ENCODE data around the gene FXYD2.

Gene FXYD2

DNA sequence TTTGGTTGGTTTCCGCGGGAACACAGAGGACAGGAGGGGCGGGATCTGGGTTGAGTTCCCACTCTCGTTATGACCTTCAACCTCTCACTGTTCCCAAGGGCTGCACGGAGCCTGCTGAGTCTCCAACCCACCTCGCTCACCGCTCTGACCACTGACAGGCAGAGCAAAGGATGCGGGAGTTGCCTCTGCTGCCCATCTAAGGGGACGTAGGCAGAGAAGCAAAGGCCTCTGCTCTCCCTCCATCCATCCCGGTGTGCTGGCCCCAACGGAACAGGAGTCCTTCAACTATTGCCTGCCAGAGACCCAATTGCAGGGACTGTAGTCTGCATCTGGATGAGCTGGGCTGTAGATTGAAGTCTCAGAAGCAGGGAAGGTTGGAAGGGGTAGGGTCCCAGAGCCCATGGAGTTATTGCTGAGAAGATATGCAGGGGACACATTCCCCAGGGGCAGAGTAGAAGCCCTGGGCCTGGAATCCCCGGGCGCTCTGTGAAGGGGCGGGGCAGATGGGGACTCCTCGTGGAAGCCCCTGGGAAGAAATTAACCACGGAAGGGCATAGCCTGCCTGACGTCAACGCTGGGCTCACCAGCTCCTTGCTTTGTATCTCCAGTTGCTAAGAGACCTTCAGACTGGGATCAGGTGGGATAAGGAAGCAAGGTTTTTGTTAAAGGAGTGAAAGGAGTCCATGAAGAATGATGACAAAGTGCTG is 12.7 kb upstream of the FXYD2 start:
- no peak for DNase-seq (ENCODE audit: low spot score)
- H3K4me2 ChIP-seq (ENCODE audit: insufficient read depth, low read length, poor library complexity, severe bottlenecking) = no peak overlapping the region
- no peak overlapping the region for H2BK15ac ChIP-seq (ENCODE audit: low read length)
- no peak overlapping the region for H3K18ac ChIP-seq (ENCODE audit: low read length)
- peaks cover 0 to 1% of the 10 kb centered on the region in 2 donors for H3K4me1 ChIP-seq (ENCODE audit: control insufficient read depth in 2 of 2, insufficient read depth in 1 of 2, low read depth in 1 of 2, low read length in 2 of 2)
- H3K9ac ChIP-seq (ENCODE audit: low read depth, low read length, poor library complexity) = no peak overlapping the region
- no peak overlapping the region for H3K4me3 ChIP-seq (ENCODE audit: low read length in 2 of 2)
- no peaks in the 10 kb centered on the region for H3K27me3 ChIP-seq (ENCODE audit: control insufficient read depth in 3 of 3, insufficient read depth in 3 of 3, low read depth in 1 of 3, low read length in 3 of 3)
- H3K4ac ChIP-seq (ENCODE audit: low read length) = no peak overlapping the region
- H2AFZ ChIP-seq (ENCODE audit: low read length) = no peak overlapping the region
- H3K36me3 ChIP-seq (replicated peaks in 1 of 2; ENCODE audit: control insufficient read depth in 2 of 2, insufficient read depth in 2 of 2, low read length in 2 of 2) = peaks cover 11 to 31% of the 10 kb centered on the region in 2 donors
- H3K27ac ChIP-seq (replicated peaks; ENCODE audit: low read length) = no peak overlapping the region
- H4K8ac ChIP-seq (ENCODE audit: low read depth, low read length) = no peak overlapping the region
- no peaks in the 10 kb centered on the region for H3K79me1 ChIP-seq (ENCODE audit: low read depth, low read length)
- no peak overlapping the region for H2AK5ac ChIP-seq (ENCODE audit: low read depth, low read length)
- no peak overlapping the region for H3K23ac ChIP-seq (ENCODE audit: low read depth, low read length, poor library complexity)
- WGBS, 2 donors (ENCODE audit: extremely low coverage in 2 of 2, insufficient read length in 2 of 2, insufficient replicate concordance in 1 of 2) = no CpG with 5 or more reads among the region's 18 CpGs
- H2BK12ac ChIP-seq (ENCODE audit: low read length) = no peak overlapping the region
- no peak overlapping the region for H4K91ac ChIP-seq (ENCODE audit: low read depth, low read length, poor library complexity)
- no peaks in the 10 kb centered on the region for H3K9me3 ChIP-seq (replicated peaks in 1 of 2; ENCODE audit: control insufficient read depth in 2 of 2, insufficient read depth in 1 of 2, low read depth in 1 of 2, low read length in 2 of 2)
- H3K14ac ChIP-seq (ENCODE audit: low read length) = no peak overlapping the region
- no peak overlapping the region for H2BK5ac ChIP-seq (ENCODE audit: low read length)
- H2BK120ac ChIP-seq (ENCODE audit: low read depth, low read length) = no peak overlapping the region

DNA sequence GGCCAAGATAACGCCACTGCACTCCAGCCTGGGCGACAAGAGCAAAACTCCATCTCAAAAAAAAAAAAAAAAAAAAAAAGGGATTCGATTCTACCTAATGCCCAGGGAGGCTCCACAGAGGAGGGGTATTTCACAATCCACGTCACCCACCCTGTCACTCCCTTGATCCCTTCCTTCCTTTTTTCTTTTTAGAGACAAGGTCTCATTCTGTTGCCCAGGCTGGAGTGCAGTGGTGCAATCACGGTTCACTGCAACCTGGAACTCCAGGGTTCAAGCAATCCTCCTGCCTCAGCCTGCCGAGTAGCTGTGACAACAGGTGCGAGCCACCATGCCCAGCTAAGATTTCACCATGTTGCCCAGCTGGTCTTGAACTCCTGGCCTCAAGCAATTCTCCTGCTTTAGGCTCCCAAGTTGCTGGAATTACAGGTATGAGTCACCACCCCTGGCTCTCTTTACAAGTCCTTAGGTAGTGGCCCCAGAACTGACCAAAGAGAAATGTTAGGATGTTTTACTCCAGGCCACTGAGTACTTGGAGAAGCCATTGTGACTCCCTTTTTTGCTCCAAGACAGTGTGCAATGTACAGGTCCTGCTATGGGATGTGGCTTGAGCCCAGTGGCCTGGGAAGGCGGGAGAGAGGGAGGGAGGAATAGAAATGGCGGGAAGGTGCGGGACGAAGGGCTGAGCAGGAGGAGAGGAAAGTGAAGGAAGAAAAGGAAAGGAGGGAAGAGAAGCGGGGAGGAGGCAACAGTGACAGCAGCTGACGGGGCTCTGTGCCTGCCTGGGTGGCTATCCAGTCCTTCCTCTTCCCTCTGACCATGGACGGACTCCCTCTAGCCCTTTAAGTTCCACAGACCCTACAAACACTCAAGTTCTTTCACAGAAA is 11.8 kb upstream of the FXYD2 start:
- DNase-seq (ENCODE audit: low spot score) = no peak
- Histone ChIP-seq H3K79me1 (ENCODE audit: low read depth, low read length) (no peaks in the 10 kb centered on the region), H3K27ac (replicated peaks; ENCODE audit: low read length) (no peak overlapping the region), H3K14ac (ENCODE audit: low read length) (no peak overlapping the region), H3K9me3 (replicated peaks in 1 of 2; ENCODE audit: control insufficient read depth in 2 of 2, insufficient read depth in 1 of 2, low read depth in 1 of 2, low read length in 2 of 2) (no peaks in the 10 kb centered on the region), H4K91ac (ENCODE audit: low read depth, low read length, poor library complexity) (no peak overlapping the region), H2AFZ (ENCODE audit: low read length) (no peak overlapping the region), H3K23ac (ENCODE audit: low read depth, low read length, poor library complexity) (no peak overlapping the region), H3K4me3 (ENCODE audit: low read length in 2 of 2) (no peak overlapping the region), H3K4me2 (ENCODE audit: insufficient read depth, low read length, poor library complexity, severe bottlenecking) (no peak overlapping the region), H4K8ac (ENCODE audit: low read depth, low read length) (no peak overlapping the region), H3K27me3 (ENCODE audit: control insufficient read depth in 3 of 3, insufficient read depth in 3 of 3, low read depth in 1 of 3, low read length in 3 of 3) (no peaks in the 10 kb centered on the region), H2BK5ac (ENCODE audit: low read length) (no peak overlapping the region), H3K36me3 (replicated peaks in 1 of 2; ENCODE audit: control insufficient read depth in 2 of 2, insufficient read depth in 2 of 2, low read length in 2 of 2) (peaks cover 11 to 25% of the 10 kb centered on the region in 2 donors), H2BK15ac (ENCODE audit: low read length) (no peak overlapping the region), H3K4ac (ENCODE audit: low read length) (no peak overlapping the region), H3K18ac (ENCODE audit: low read length) (no peak overlapping the region), H3K4me1 (ENCODE audit: control insufficient read depth in 2 of 2, insufficient read depth in 1 of 2, low read depth in 1 of 2, low read length in 2 of 2) (peaks cover 0 to 4% of the 10 kb centered on the region in 2 donors), H2BK120ac (ENCODE audit: low read depth, low read length) (no peak overlapping the region), H2BK12ac (ENCODE audit: low read length) (no peak overlapping the region), H3K9ac (ENCODE audit: low read depth, low read length, poor library complexity) (no peak overlapping the region), H2AK5ac (ENCODE audit: low read depth, low read length) (no peak overlapping the region)
- WGBS, 2 donors (ENCODE audit: extremely low coverage in 2 of 2, insufficient read length in 2 of 2, insufficient replicate concordance in 1 of 2) = no CpG with 5 or more reads among the region's 14 CpGs

DNA sequence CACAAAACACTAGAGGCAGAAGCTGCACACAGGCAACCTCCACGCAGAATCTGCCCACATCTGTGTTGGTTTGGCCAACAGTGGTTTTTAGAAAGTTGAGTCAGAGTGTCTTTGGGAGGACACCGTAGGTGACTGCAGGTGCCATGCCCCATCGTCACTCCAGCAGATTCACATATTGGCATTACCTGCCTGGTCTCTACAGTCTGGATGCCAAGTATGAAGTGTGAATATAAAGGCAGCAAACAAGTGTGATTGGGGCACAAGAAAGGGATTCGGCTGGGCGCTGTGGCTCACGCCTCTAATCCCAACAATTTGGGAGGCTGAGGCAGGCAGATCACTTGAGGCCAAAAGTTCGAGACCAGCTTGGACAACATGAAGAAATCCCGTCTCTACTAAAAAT is 11.0 kb upstream of the FXYD2 start:
- Histone ChIP-seq H3K9me3 (replicated peaks in 1 of 2; ENCODE audit: control insufficient read depth in 2 of 2, insufficient read depth in 1 of 2, low read depth in 1 of 2, low read length in 2 of 2) (no peaks in the 10 kb centered on the region), H3K14ac (ENCODE audit: low read length) (no peak overlapping the region), H3K4ac (ENCODE audit: low read length) (no peak overlapping the region), H2BK5ac (ENCODE audit: low read length) (no peak overlapping the region), H3K4me2 (ENCODE audit: insufficient read depth, low read length, poor library complexity, severe bottlenecking) (no peak overlapping the region), H4K8ac (ENCODE audit: low read depth, low read length) (no peak overlapping the region), H2BK120ac (ENCODE audit: low read depth, low read length) (no peak overlapping the region), H3K27ac (replicated peaks; ENCODE audit: low read length) (no peak overlapping the region), H3K27me3 (ENCODE audit: control insufficient read depth in 3 of 3, insufficient read depth in 3 of 3, low read depth in 1 of 3, low read length in 3 of 3) (no peaks in the 10 kb centered on the region), H3K9ac (ENCODE audit: low read depth, low read length, poor library complexity) (no peak overlapping the region), H3K4me1 (ENCODE audit: control insufficient read depth in 2 of 2, insufficient read depth in 1 of 2, low read depth in 1 of 2, low read length in 2 of 2) (peaks cover 0 to 9% of the 10 kb centered on the region in 2 donors), H2AFZ (ENCODE audit: low read length) (no peak overlapping the region), H3K79me1 (ENCODE audit: low read depth, low read length) (no peaks in the 10 kb centered on the region), H3K36me3 (replicated peaks in 1 of 2; ENCODE audit: control insufficient read depth in 2 of 2, insufficient read depth in 2 of 2, low read length in 2 of 2) (peaks cover 11 to 21% of the 10 kb centered on the region in 2 donors), H2BK15ac (ENCODE audit: low read length) (no peak overlapping the region), H3K23ac (ENCODE audit: low read depth, low read length, poor library complexity) (no peak overlapping the region), H4K91ac (ENCODE audit: low read depth, low read length, poor library complexity) (no peak overlapping the region), H2BK12ac (ENCODE audit: low read length) (no peak overlapping the region), H3K18ac (ENCODE audit: low read length) (no peak overlapping the region), H2AK5ac (ENCODE audit: low read depth, low read length) (no peak overlapping the region), H3K4me3 (ENCODE audit: low read length in 2 of 2) (no peak overlapping the region)
- no CpG with 5 or more reads among the region's 8 CpGs for WGBS, 2 donors (ENCODE audit: extremely low coverage in 2 of 2, insufficient read length in 2 of 2, insufficient replicate concordance in 1 of 2)
- DNase-seq (ENCODE audit: low spot score) = no peak

DNA sequence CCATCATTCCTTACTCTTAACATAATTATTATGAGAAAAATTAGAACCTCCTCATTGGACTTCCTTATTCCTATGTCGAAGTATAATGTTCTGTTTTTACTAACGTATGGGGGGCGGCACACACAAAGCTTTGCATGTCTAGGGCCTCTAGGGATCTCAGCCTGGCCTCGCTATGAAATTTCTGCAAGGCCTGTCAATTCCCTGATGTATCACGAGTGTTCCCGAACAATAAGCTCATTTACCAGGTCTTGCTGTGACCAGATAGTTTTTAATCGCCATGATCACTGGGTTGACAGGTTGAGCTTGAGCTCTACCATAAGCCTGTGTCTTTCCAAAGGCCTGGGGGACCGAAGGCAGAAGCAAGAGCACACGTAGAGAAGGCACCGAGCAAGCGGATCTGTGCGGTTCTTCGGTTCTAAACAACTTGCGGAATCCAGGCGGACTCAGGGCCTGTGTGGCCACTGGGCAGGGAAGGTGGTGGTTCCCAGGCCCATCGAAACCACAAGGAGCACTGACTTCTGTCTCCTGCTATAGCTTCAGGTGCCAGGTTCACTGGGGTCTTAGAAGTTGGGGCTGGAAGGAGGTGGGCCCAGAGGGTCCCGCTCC is 10.4 kb upstream of the FXYD2 start:
- no peak overlapping the region for H3K27ac ChIP-seq (replicated peaks; ENCODE audit: low read length)
- no peaks in the 10 kb centered on the region for H3K9me3 ChIP-seq (replicated peaks in 1 of 2; ENCODE audit: control insufficient read depth in 2 of 2, insufficient read depth in 1 of 2, low read depth in 1 of 2, low read length in 2 of 2)
- no peak overlapping the region for H2AFZ ChIP-seq (ENCODE audit: low read length)
- H2BK5ac ChIP-seq (ENCODE audit: low read length) = no peak overlapping the region
- no peak overlapping the region for H2BK12ac ChIP-seq (ENCODE audit: low read length)
- peaks cover 9 to 17% of the 10 kb centered on the region in 2 donors for H3K36me3 ChIP-seq (replicated peaks in 1 of 2; ENCODE audit: control insufficient read depth in 2 of 2, insufficient read depth in 2 of 2, low read length in 2 of 2)
- H3K4ac ChIP-seq (ENCODE audit: low read length) = no peak overlapping the region
- DNase-seq (ENCODE audit: low spot score) = no peak
- H3K18ac ChIP-seq (ENCODE audit: low read length) = no peak overlapping the region
- H2BK15ac ChIP-seq (ENCODE audit: low read length) = no peak overlapping the region
- H3K27me3 ChIP-seq (ENCODE audit: control insufficient read depth in 3 of 3, insufficient read depth in 3 of 3, low read depth in 1 of 3, low read length in 3 of 3) = no peaks in the 10 kb centered on the region
- no peak overlapping the region for H3K9ac ChIP-seq (ENCODE audit: low read depth, low read length, poor library complexity)
- no CpG with 5 or more reads among the region's 17 CpGs for WGBS, 2 donors (ENCODE audit: extremely low coverage in 2 of 2, insufficient read length in 2 of 2, insufficient replicate concordance in 1 of 2)
- H3K4me2 ChIP-seq (ENCODE audit: insufficient read depth, low read length, poor library complexity, severe bottlenecking) = no peak overlapping the region
- no peak overlapping the region for H2BK120ac ChIP-seq (ENCODE audit: low read depth, low read length)
- no peak overlapping the region for H2AK5ac ChIP-seq (ENCODE audit: low read depth, low read length)
- no peak overlapping the region for H4K8ac ChIP-seq (ENCODE audit: low read depth, low read length)
- H3K4me1 ChIP-seq (ENCODE audit: control insufficient read depth in 2 of 2, insufficient read depth in 1 of 2, low read depth in 1 of 2, low read length in 2 of 2) = peaks cover 0 to 9% of the 10 kb centered on the region in 2 donors
- H3K79me1 ChIP-seq (ENCODE audit: low read depth, low read length) = no peaks in the 10 kb centered on the region
- no peak overlapping the region for H3K14ac ChIP-seq (ENCODE audit: low read length)
- no peak overlapping the region for H4K91ac ChIP-seq (ENCODE audit: low read depth, low read length, poor library complexity)
- H3K4me3 ChIP-seq (ENCODE audit: low read length in 2 of 2) = no peak overlapping the region
- no peak overlapping the region for H3K23ac ChIP-seq (ENCODE audit: low read depth, low read length, poor library complexity)
